NCI-H510A (cell line): ENCODE results near the gene GSG1L2.

Source experiments
- DNase-seq: peaks from one replicate; lab custom pipeline; 2025; lab: John Stamatoyannopoulos, UW

The GSG1L2 gene

GRCh38 chr17:9824797-9825338 is 3.0 kb upstream of the GSG1L2 start:
- DNase-seq = no peak

- DNase-seq = no peak
Measured at GRCh38 chr17:9824094-9824493, 2.2 kb upstream of the GSG1L2 start.

- no peak for DNase-seq
Measured at GRCh38 chr17:9820448-9820847, 1.4 kb downstream of the GSG1L2 start.

GRCh38 chr17:9818760-9819159 is 3.1 kb downstream of the GSG1L2 start:
- DNase-seq = no peak

GRCh38 chr17:9817086-9817485 is 4.8 kb downstream of the GSG1L2 start:
- DNase-seq = no peak

GRCh38 chr17:9816472-9816871 is 5.4 kb downstream of the GSG1L2 start:
- no peak for DNase-seq

- DNase-seq = no peak
Measured at GRCh38 chr17:9814337-9814945, 7.4 kb downstream of the GSG1L2 start.

GRCh38 chr17:9813166-9813565 is 8.7 kb downstream of the GSG1L2 start:
- no peak for DNase-seq

GRCh38 chr17:9811537-9811936 is 10.3 kb downstream of the GSG1L2 start:
- no peak for DNase-seq

GRCh38 chr17:9811086-9811485 is 10.8 kb downstream of the GSG1L2 start:
- no peak for DNase-seq

GRCh38 chr17:9810100-9810949 is 11.6 kb downstream of the GSG1L2 start:
- DNase-seq = no peak

- DNase-seq = no peak
Measured at GRCh38 chr17:9809409-9809808, 12.5 kb downstream of the GSG1L2 start.

- no peak for DNase-seq
Measured at GRCh38 chr17:9806699-9807098, 15.2 kb downstream of the GSG1L2 start.

- DNase-seq = no peak
Measured at GRCh38 chr17:9805769-9806168, 16.1 kb downstream of the GSG1L2 start.

GRCh38 chr17:9802697-9803096 is 19.2 kb downstream of the GSG1L2 start:
- DNase-seq = no peak

- no peak for DNase-seq
Measured at GRCh38 chr17:9802294-9802693, 19.6 kb downstream of the GSG1L2 start.

- DNase-seq = no peak
Measured at GRCh38 chr17:9801505-9801904, 20.4 kb downstream of the GSG1L2 start.

GRCh38 chr17:9798724-9799123 is 23.2 kb downstream of the GSG1L2 start:
- no peak for DNase-seq

- DNase-seq = no peak
Measured at GRCh38 chr17:9798008-9798407, 23.9 kb downstream of the GSG1L2 start.

GRCh38 chr17:9792181-9792840 is 29.6 kb downstream of the GSG1L2 start:
- no peak for DNase-seq

GRCh38 chr17:9790889-9791876 is 30.7 kb downstream of the GSG1L2 start, which contains the start of gene DHRS7C:
DHRS7C (minus strand) TSS chr17:9791592; CDS start chr17:9791284, 308 bp downstream.
- no peak for DNase-seq
